Testis (tissue), 2 donors: Measurements from ENCODE around the gene MTR.

ENCODE experiments used
- POLR2A ChIP-seq: fragments of 450-650 bp; IDR thresholded peaks from one replicate; pipeline ENCODE4 v1.6.1; 2017; ENCODE audit warnings: antibody characterized with exemption, mild to moderate bottlenecking, moderate library complexity
- TF ChIP-seq, protein P1 (sequence below), 3 experiments: fragments of 450-650 bp in 2 of 3; fragments of 200-600 bp in 1 of 3; sonication (generic) in 1 of 3; IDR thresholded peaks; one replicate each; pipeline ENCODE4 v1.5.1; 2016 to 2019; ENCODE audit warnings: antibody characterized with exemption in 3 of 3, mild to moderate bottlenecking in 2 of 3, moderate library complexity in 1 of 3

DNA sequence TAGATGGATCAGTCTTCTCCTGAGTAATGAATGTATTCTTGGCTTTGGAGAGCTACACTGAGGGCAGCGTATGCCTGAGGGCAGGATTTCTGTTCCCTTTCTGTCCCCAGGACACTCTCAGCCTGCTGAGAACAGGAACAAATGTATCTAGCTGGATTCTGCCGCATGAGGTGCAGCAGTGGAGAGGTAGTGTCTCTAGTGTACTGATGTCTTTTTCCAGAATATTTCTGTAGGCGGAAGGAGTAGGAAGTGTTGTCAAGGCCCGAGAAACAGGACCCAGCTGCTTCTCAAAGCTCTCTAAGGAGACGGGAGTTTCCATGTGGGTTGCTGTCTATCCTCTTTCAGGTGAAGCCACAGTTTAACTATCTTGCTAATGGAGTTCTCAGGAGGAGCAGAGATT lies 143.7 kb downstream of the MTR start:
- TF ChIP-seq, protein P1, sequence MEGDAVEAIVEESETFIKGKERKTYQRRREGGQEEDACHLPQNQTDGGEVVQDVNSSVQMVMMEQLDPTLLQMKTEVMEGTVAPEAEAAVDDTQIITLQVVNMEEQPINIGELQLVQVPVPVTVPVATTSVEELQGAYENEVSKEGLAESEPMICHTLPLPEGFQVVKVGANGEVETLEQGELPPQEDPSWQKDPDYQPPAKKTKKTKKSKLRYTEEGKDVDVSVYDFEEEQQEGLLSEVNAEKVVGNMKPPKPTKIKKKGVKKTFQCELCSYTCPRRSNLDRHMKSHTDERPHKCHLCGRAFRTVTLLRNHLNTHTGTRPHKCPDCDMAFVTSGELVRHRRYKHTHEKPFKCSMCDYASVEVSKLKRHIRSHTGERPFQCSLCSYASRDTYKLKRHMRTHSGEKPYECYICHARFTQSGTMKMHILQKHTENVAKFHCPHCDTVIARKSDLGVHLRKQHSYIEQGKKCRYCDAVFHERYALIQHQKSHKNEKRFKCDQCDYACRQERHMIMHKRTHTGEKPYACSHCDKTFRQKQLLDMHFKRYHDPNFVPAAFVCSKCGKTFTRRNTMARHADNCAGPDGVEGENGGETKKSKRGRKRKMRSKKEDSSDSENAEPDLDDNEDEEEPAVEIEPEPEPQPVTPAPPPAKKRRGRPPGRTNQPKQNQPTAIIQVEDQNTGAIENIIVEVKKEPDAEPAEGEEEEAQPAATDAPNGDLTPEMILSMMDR (IDR thresholded peaks at IDR 0.05): no peak
- TF ChIP-seq POLR2A: no peak
